Measurements from ENCODE around the gene CUTA.

CUTA gene

DNA sequence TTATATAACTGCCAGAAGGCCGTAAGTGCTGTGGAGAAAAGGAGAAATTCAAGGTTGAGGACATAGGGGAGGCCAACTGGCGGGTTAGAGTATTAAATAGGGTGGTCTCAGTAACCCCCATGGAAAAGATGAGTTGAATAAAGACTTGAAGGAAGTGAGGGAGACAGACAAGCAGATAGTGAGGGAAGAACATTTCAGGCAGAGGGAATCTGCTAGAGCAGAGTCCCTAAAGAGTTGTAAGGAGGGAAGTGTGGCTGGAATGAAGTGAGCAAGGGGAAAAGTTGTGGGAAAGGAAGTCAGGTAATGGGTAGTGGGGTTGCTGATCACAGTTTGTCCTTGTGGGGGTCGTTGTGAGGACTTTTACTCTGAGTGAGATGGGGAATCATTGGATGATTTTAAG is 24.9 kb downstream of the CUTA start:
- peak overlapping the region; percentile 67 to 80 for H3K4me3 ChIP-seq (ENCODE audit: low read depth in 1 of 2, low read length in 2 of 2)
- peaks cover 34% of the 10 kb centered on the region for H4K20me1 ChIP-seq (ENCODE audit: insufficient read depth, low read length)
- no peaks in the 10 kb centered on the region for H3K27me3 ChIP-seq (ENCODE audit: insufficient read depth, low read length, poor library complexity)
- no peak for DNase-seq
- peaks cover 49% of the 10 kb centered on the region for H3K36me3 ChIP-seq (ENCODE audit: insufficient read depth, low read length)
- H3K4me1 ChIP-seq (ENCODE audit: insufficient read depth, low read length) = peaks cover 50% of the 10 kb centered on the region
- H3K27ac ChIP-seq (ENCODE audit: low read length) = peak overlapping the region; percentile 97
- ATAC-seq (ENCODE audit: insufficient read depth, low read depth) = no peak
- peak overlapping the region; percentile 94 for H3K9ac ChIP-seq (ENCODE audit: low read depth, low read length)
- TF ChIP-seq, protein P1, sequence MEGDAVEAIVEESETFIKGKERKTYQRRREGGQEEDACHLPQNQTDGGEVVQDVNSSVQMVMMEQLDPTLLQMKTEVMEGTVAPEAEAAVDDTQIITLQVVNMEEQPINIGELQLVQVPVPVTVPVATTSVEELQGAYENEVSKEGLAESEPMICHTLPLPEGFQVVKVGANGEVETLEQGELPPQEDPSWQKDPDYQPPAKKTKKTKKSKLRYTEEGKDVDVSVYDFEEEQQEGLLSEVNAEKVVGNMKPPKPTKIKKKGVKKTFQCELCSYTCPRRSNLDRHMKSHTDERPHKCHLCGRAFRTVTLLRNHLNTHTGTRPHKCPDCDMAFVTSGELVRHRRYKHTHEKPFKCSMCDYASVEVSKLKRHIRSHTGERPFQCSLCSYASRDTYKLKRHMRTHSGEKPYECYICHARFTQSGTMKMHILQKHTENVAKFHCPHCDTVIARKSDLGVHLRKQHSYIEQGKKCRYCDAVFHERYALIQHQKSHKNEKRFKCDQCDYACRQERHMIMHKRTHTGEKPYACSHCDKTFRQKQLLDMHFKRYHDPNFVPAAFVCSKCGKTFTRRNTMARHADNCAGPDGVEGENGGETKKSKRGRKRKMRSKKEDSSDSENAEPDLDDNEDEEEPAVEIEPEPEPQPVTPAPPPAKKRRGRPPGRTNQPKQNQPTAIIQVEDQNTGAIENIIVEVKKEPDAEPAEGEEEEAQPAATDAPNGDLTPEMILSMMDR (IDR thresholded peaks at IDR 0.05; ENCODE audit: borderline replicate concordance, extremely low read depth, low read length, poor library complexity, severe bottlenecking) = no peak
- TF ChIP-seq EZH2 (IDR thresholded peaks at IDR 0.05; ENCODE audit: borderline replicate concordance, low read depth, low read length, severe bottlenecking) = no peak
- H2AFZ ChIP-seq (ENCODE audit: low read depth, low read length) = no peak overlapping the region
- H3K9me3 ChIP-seq (ENCODE audit: insufficient read depth, low read length, severe bottlenecking) = no peaks in the 10 kb centered on the region
- H3K4me2 ChIP-seq (ENCODE audit: insufficient read depth, low read length) = peak overlapping the region; percentile 93
- peaks cover 60% of the 10 kb centered on the region for H3K79me2 ChIP-seq (ENCODE audit: insufficient read depth, low read length)

DNA sequence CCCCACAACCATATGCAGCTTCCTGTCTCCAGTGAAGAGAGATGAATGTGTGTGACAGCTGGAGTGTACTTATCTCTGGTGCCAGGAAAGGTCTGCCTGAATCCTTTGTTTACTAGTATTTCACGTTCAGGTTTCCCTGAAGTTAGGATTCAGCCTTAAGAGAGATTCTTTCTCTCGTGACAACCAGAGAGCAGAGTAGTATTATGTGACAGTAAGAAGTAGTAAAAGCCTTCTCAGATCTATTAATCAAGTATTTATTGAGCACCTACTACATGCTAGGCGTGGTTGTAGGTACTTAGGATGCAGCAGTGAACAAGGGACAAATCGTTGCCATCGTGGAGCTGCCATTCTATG is 25.3 kb downstream of the CUTA start:
- peaks cover 47% of the 10 kb centered on the region for H3K4me1 ChIP-seq (ENCODE audit: insufficient read depth, low read length)
- H3K4me3 ChIP-seq (ENCODE audit: low read depth in 1 of 2, low read length in 2 of 2) = peak overlapping the region; percentile 67 to 80
- no peak overlapping the region; the same call in 1 of the 2 replicates for H2AFZ ChIP-seq (ENCODE audit: low read depth, low read length)
- H3K36me3 ChIP-seq (ENCODE audit: insufficient read depth, low read length) = peaks cover 45% of the 10 kb centered on the region
- peaks cover 30% of the 10 kb centered on the region for H4K20me1 ChIP-seq (ENCODE audit: insufficient read depth, low read length)
- H3K27me3 ChIP-seq (ENCODE audit: insufficient read depth, low read length, poor library complexity) = no peaks in the 10 kb centered on the region
- H3K9me3 ChIP-seq (ENCODE audit: insufficient read depth, low read length, severe bottlenecking) = no peaks in the 10 kb centered on the region
- peaks cover 56% of the 10 kb centered on the region for H3K79me2 ChIP-seq (ENCODE audit: insufficient read depth, low read length)
- ATAC-seq (ENCODE audit: insufficient read depth, low read depth) (no peak), DNase-seq (no peak)
- peak overlapping the region; percentile 97 for H3K27ac ChIP-seq (ENCODE audit: low read length)
- H3K9ac ChIP-seq (ENCODE audit: low read depth, low read length) = peak overlapping the region; percentile 94
- H3K4me2 ChIP-seq (ENCODE audit: insufficient read depth, low read length) = peak overlapping the region; percentile 93
- TF ChIP-seq, protein P1 (IDR thresholded peaks at IDR 0.05; ENCODE audit: borderline replicate concordance, extremely low read depth, low read length, poor library complexity, severe bottlenecking) = no peak

DNA sequence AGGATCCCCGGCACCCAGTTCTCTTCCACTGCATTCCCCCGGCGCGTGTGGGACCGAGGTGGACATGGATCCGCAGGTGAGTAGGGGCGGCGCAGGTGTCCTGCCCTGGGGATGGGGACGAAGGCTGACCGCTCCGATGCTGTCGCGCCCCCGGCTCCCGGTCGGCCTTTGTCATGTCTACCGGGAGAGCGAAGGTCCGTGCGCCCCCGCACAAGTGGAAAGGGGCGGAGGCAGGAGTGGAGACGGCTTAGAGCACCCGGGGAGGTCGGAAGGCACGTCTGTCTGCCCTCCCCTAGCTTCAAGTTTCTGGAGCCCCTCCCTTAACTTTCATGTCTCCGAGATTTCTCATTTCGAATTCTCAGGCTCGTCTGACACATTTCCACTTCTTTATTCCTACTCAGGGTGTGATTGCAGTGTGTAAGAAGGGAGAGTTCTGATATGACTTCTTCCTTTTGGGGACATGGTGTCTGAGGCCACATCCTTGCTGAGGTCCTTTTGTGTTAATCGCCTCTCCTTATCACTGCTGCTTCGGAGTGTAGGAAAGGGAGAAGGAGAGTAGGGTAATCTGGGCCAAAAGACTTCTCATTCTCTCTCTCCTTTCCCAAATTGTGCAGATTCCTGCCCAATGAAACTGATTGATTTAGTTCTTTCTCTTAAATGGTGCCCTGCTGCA is 25.8 kb downstream of the CUTA start:
- H2AFZ ChIP-seq (ENCODE audit: low read depth, low read length) = peak overlapping the region; percentile 72
- H3K9me3 ChIP-seq (ENCODE audit: insufficient read depth, low read length, severe bottlenecking) = no peaks in the 10 kb centered on the region
- ATAC-seq (ENCODE audit: insufficient read depth, low read depth) (peak; percentile 33), DNase-seq (peak; percentile 44)
- peak overlapping the region; percentile 97 for H3K27ac ChIP-seq (ENCODE audit: low read length)
- no peaks in the 10 kb centered on the region for H3K27me3 ChIP-seq (ENCODE audit: insufficient read depth, low read length, poor library complexity)
- peaks cover 52% of the 10 kb centered on the region for H3K79me2 ChIP-seq (ENCODE audit: insufficient read depth, low read length)
- peak overlapping the region; percentile 93 for H3K4me2 ChIP-seq (ENCODE audit: insufficient read depth, low read length)
- peak overlapping the region; percentile 67 to 80 for H3K4me3 ChIP-seq (ENCODE audit: low read depth in 1 of 2, low read length in 2 of 2)
- H3K36me3 ChIP-seq (ENCODE audit: insufficient read depth, low read length) = peaks cover 41% of the 10 kb centered on the region
- peaks cover 45% of the 10 kb centered on the region for H3K4me1 ChIP-seq (ENCODE audit: insufficient read depth, low read length)
- no peak for TF ChIP-seq EZH2 (IDR thresholded peaks at IDR 0.05; ENCODE audit: borderline replicate concordance, low read depth, low read length, severe bottlenecking)
- TF ChIP-seq, protein P1 (IDR thresholded peaks at IDR 0.05; ENCODE audit: borderline replicate concordance, extremely low read depth, low read length, poor library complexity, severe bottlenecking) = no peak
- H4K20me1 ChIP-seq (ENCODE audit: insufficient read depth, low read length) = peaks cover 27% of the 10 kb centered on the region
- H3K9ac ChIP-seq (ENCODE audit: low read depth, low read length) = peak overlapping the region; percentile 94

All from DND-41 (cell line).